NCI-H82 treated with DMSO at 0.1 percent for 48 hours (cell line): ENCODE results near the gene FAM118B.
"Not testable (repeated sequence)": the region's sequence is repeated elsewhere in the genome, so short reads cannot be mapped to it uniquely, and the experiment has no call there.

ENCODE experiments used
- DNase-seq: peaks from one replicate; lab custom pipeline; 2025; ENCODE audit not compliant: unreplicated experiment; lab: John Stamatoyannopoulos, UW

Gene FAM118B

DNA sequence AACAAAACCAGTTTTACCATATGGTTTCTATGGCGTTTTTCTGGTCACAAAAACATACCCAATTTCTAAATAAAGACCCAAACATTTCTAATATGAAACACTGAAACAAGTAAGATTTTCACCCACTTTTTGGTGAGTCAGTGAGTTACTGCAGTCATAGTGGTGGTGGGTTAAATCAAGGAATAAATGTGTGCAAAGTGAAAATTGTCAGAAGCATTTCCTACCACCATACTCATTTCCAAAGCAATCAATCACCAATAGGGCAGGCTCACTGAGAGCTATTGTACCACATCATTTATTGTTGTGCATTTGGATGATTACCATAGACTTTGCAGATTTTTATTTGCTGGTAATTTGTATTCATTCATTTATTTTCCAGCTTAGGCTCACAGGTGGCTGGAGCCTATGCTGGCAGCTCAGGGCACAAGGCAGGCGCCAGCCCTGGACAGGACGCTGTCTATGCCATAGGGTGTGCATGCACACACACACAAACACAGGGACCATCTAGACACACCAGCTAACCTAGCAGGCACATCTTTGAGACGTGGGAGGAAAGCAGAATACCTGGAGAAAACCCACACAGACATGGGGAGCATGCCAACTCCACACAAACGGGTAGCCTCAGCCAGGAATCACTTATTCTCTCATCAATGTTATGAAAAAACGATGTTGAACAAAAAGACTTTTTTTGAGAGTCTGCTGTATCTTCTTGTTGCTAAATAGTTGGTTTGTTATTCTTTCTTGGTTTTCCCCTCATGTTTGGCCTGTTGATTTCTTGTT, 5.1 kb downstream of the FAM118B start:
- DNase-seq: no peak

DNA sequence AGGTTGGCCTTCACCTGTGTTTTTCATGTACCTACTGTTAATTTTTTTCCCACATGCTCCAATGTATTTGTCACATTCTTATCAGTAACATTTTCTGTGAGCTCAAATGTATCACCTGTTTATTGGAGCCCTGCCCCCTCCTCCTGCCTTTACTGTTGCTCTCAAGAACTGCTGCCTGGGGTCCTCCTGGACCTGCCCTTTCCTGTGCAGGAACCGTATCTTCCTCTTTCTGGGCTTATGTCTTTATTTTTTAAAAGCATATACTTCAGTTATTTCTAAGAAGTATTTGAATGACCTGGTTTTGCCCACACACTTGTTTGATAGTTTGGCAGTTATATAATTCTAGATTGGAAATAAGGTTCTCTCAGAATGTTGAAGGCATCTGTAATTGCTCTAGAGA, 5.9 kb downstream of the FAM118B start:
- no peak for DNase-seq

- no peak for DNase-seq
Observed at GRCh38 chr11:126219547-126219946, 8.0 kb downstream of the FAM118B start.

DNA sequence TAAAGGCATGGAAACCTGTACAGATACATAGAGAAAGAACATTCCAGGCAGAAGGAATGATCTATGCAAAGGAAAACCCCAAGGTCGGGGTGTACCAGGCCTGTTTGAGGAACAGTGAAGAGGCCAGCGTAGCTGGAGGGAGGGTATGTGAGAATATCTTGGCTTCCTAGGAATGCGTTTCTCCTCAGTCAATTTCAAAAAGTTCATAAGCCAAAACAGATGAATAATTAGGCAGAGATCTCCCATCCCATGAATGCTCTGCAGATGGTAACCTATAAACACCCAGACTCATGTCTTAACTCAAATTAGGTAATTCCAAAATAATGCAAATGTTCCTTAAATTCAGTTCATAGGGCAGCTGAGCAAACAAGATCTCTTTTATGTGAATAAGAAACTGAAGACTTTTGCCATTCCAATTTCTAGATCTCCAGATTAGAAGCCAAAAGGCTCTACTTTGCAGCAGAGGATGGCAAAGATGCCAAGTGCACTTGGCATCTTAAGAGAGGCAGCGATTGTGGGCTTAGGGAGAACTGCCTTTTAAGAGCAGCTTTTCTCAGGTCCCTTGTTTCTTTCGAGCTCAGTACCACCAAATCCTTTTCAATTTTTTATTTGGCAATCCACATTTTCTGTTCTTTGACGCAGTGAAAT, 13.2 kb downstream of the FAM118B start:
- no peak for DNase-seq

GRCh38 chr11:126225295-126225665, 13.7 kb downstream of the FAM118B start:
- no peak for DNase-seq

GRCh38 chr11:126226334-126227084, 14.9 kb downstream of the FAM118B start:
- no peak for DNase-seq

DNA sequence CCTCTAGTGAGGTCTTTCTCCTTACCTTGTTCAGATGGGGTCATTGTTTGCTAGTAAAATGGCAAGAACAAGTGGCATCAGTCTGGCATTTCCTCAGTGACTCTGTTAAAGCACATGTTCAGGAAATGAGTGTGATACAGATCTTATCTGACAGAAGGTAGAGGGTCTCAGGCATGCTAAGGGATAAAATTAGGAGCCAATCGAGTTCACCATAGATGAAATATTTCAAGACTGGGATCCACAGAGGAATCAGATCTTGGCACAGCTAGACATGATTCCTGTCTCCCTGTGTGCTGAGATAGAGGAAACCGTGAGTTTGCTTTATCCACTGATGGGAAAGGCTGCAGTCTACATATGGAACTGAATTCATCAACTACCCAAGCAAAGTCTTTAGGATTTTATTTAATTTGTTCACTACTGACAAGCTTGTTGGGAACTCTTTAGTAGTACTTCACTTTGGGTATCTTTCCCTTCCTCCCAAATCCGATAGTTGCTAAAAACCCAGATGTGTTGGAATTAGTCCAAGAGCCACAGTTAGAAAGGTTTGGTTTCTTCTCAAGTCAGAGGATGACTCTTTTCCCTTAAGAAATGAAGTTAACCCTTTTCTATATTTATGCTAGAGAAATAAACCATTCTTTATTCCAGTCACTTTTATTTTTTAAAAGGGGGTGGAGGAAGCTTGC, 18.4 kb downstream of the FAM118B start:
- DNase-seq: no peak

DNA sequence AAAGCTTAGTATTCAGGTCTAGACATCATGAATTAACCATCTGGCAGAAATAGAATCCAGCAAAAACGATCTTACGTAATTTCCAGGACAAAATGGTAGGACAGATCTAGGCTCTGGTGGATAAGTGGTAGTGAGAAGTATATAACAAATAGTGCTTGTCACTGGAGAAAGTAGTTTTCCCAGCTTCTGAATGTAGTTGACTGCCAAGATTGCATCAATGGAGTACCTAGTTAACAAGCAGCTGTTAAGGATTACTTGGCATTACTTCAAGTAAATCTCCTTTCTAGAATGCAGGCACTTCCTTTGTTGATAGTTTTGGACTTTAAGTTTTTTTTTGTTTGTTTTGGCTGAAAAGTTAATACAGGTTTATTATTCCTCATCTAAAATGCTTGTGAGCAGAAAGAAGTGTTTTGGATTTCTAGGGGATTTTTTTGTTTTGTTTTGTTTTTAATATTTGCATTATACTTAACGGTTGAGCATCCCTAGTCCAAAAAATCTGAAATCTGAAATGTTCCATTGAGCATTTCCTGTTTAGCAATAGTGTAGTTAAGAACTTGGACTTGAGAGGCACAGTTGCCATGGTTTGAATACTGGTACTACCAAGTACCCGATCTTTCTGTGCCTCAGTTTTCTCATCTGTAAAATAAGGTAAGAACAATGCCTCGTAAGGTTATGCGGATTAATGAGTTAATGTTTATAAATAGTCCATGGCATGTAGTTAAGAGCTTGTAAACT, 20.3 kb downstream of the FAM118B start:
- peak; percentile 33 for DNase-seq

DNA sequence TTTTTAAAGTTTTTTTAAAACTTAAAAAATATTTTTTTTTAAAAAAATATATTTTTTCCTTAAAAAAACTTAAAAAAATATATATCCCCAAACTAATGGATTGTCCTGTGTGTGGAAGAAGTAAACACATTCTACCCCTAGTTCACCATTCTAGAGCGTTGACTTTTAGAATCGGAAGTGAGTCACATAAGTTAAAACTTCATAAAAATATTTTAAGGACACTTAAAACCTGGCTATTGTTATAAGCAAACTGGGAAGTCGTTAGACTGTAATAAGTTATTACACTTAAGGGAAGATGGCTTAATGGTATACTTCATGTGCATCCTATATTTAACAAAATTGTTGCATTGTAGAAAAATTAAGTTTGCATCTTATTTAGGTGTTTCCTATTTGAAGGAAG, 21.1 kb downstream of the FAM118B start:
- DNase-seq: no peak

DNA sequence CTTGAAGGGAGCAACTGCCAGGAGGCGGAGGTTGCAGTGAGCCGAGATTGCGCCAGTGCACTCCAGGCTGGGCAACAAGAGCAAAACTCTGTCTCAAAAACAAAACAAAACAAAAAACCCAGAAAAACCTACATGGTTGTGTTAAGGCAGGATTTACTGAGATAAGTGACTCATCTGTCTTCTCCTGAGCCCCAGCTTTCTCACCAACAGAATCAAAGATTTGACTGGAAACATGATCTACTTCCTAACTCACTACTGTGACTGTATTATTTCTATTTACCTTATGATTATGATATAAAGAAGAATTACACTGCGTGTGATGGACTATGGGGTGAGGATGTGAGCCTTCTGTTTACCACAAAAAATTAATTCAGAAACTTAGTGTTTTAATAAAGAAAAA, 21.8 kb downstream of the FAM118B start:
- DNase-seq: no peak

- DNase-seq: no peak
Observed at GRCh38 chr11:126246636-126247035, 35.1 kb downstream of the FAM118B start.

GRCh38 chr11:126253265-126253664, 41.7 kb downstream of the FAM118B start:
- no peak for DNase-seq

DNA sequence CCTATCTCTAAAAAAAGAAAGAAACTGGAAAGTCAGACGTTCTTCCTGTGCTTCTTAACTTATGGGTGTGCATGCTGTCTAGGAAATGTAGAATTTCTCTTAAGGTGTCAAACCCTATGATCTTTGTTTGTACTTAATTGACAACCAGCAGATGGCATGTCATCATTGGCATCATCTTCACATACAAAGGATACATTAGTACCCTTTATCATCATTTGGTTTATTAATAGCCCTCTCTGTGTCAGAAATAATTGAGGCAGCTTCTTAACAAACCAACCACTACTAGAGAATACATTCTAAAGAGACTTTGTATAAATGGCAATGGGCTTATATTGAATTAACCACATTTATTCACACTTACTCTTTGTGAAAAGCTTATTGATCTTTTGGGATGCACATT, 43.2 kb downstream of the FAM118B start:
- DNase-seq: no peak

DNA sequence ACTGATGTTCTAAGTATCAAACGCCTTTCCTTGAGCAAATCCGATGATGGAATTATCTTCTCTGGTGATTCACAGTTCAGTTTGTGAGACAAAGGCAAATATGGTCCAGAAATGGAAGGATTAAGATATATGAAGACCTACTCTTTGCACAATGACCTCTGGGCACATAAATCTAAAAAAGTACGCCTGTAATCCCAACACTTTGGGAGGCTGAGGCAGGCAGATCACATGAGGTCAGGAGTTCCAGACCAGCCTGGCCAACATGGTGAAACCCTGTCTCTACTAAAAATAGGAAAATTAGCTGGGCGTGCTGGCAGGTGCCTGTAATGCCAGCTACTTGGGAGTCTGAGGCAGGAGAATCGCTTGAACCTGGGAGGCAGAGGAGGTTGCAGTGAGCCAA, 43.9 kb downstream of the FAM118B start:
- DNase-seq: not testable (repeated sequence)

GRCh38 chr11:126256216-126256615, 44.6 kb downstream of the FAM118B start:
- DNase-seq: no peak

GRCh38 chr11:126257144-126257543, 45.6 kb downstream of the FAM118B start:
- DNase-seq: no peak

DNA sequence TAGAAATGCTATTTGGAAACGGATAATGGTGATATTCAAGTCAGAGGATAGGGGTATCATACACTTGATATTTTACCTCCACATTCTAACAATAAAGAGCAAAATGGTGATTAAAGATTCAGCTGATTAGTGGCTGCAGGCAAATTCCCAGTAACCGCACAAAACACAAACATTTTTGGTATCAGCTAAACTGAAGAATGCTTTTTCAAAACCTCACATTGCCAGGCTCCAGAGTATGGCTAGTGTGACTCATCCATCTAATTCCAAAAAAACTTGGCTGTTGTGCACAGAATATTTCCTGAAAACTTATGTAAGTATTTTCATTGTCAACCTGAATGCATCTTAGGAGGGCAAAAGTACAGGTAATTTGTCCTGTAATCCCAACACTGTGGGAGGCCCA, 46.2 kb downstream of the FAM118B start:
- DNase-seq: no peak

DNA sequence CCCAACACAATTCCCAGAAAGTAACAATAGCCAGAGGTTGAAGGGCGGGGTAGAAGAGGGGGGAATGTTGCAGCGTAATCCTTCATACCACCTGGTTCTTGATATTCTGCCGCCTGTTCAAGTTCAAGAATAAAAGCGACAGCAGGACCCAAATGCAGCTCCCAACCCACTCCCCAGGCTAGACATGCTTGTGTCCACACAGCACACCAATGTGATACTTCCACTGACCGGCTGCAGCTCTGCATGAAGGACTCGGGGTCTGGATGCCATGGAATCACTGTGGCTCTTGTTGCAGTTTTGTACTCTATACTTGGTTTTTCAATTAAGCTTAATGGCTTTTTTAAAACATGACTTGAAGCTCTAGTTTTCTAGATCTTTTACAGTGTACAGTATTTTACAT, 50.6 kb downstream of the FAM118B start:
- no peak for DNase-seq

DNA sequence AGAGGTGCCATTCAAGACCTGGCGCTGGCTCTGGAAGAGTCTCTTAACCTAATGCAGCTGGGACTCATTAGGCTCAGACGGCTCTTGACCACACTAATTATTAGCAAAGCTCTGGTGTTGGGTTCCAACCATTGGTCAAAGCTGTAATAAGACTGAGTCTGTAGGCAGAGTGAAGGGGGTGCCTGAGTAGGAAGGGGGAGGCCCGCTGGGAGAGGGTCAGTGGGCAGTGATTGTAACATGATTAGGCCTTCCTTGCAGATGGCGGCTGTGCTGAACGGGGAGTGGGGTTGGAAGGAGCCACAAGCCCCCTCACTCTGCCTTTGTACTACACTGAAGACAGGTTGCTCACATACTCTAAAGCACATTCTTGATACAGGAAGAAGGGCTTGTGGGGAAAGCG, 51.9 kb downstream of the FAM118B start:
- no peak for DNase-seq

GRCh38 chr11:126265811-126266210, 54.2 kb downstream of the FAM118B start:
- no peak for DNase-seq

- DNase-seq: no peak
Observed at GRCh38 chr11:126267650-126268049, 56.1 kb downstream of the FAM118B start.
